GM23338 (cell line): Measurements from ENCODE around the gene GEMIN8. TPM values are rescaled to one million over a fixed set of nuclear protein-coding genes. Genes with fewer than 3 reads are reported as not detected.

Experiments used
- ATAC-seq: fragments of 200-7000 bp; cut with Tn5 transposase; 3 replicates; pipeline ENCODE4 v1.9.1; 2020
- DNase-seq: peaks from one replicate; pipeline ENCODE4 v3.0.0-alpha.2; 2015; ENCODE audit warnings: low spot score
- H2AFZ ChIP-seq: fragments of 200-600 bp; sonication (generic); 2 replicates; pipeline ENCODE4 v1.8.0; 2016; ENCODE audit warnings: antibody characterized with exemption, mild to moderate bottlenecking, moderate library complexity
- H3F3A ChIP-seq: fragments of 200-600 bp; sonication (generic); replicated peaks from 2 replicates; pipeline ENCODE4 v1.8.0; 2017; ENCODE audit warnings: antibody characterized with exemption, mixed run types, low read depth
- H3K27ac ChIP-seq: fragments of 200-600 bp; sonication (generic); 2 replicates; pipeline ENCODE4 v1.6.1; 2016; ENCODE audit warnings: low read depth
- H3K27me3 ChIP-seq: fragments of 200-600 bp; sonication (generic); 2 replicates; pipeline ENCODE4 v1.8.0; 2016; ENCODE audit warnings: mild to moderate bottlenecking, mixed run types, moderate library complexity; ENCODE audit not compliant: insufficient read depth
- H3K36me3 ChIP-seq: fragments of 200-600 bp; sonication (generic); 2 replicates; pipeline ENCODE4 v1.8.0; 2016; ENCODE audit warnings: mild to moderate bottlenecking; ENCODE audit not compliant: insufficient read depth
- H3K4me1 ChIP-seq: fragments of 200-600 bp; sonication (generic); 2 replicates; pipeline ENCODE4 v1.8.0; 2016; ENCODE audit warnings: mild to moderate bottlenecking, moderate library complexity; ENCODE audit not compliant: insufficient read depth
- H3K4me2 ChIP-seq: fragments of 200-600 bp; sonication (generic); 2 replicates; pipeline ENCODE4 v1.7.1; 2017; ENCODE audit warnings: mixed run types
- H3K4me3 ChIP-seq: fragments of 200-600 bp; sonication (generic); 2 replicates; pipeline ENCODE4 v1.6.1; 2016; ENCODE audit warnings: mixed run types
- H3K79me2 ChIP-seq: fragments of 200-600 bp; sonication (generic); replicated peaks from 2 replicates; pipeline ENCODE4 v1.8.0; 2017; ENCODE audit warnings: mild to moderate bottlenecking; ENCODE audit not compliant: insufficient read depth
- H3K9me2 ChIP-seq: fragments of 200-600 bp; sonication (generic); 2 replicates; pipeline ENCODE4 v1.8.0; 2017; ENCODE audit not compliant: insufficient read depth
- H4K20me1 ChIP-seq: fragments of 200-600 bp; sonication (generic); replicated peaks from 2 replicates; pipeline ENCODE4 v1.8.0; 2017; ENCODE audit warnings: mild to moderate bottlenecking; ENCODE audit not compliant: insufficient read depth
- H3K27ac Mint-ChIP-seq: 2 replicates; pipeline ENCODE4 v1.8.0; 2020; ENCODE audit warnings: inconsistent platforms, mild to moderate bottlenecking, moderate library complexity, mixed read lengths
- H3K27me3 Mint-ChIP-seq: 3 replicates; pipeline ENCODE4 v1.8.0; 2022; ENCODE audit warnings: low read depth, mild to moderate bottlenecking, moderate library complexity, mixed read lengths, inconsistent platforms; ENCODE audit not compliant: insufficient read depth, poor library complexity
- H3K36me3 Mint-ChIP-seq: 3 replicates; pipeline ENCODE4 v1.8.0; 2021; ENCODE audit warnings: low read depth, mild to moderate bottlenecking, inconsistent platforms, moderate library complexity, mixed read lengths
- H3K4me1 Mint-ChIP-seq: 3 replicates; pipeline ENCODE4 v1.8.0; 2020; ENCODE audit warnings: mild to moderate bottlenecking, inconsistent platforms, mixed read lengths
- H3K4me3 Mint-ChIP-seq: 3 replicates; pipeline ENCODE4 v1.8.0; 2021; ENCODE audit warnings: moderate library complexity, mild to moderate bottlenecking, inconsistent platforms, mixed read lengths
- H3K9me3 Mint-ChIP-seq: 3 replicates; pipeline ENCODE4 v1.8.0; 2020; ENCODE audit warnings: moderate library complexity, mild to moderate bottlenecking, inconsistent platforms, mixed read lengths
- EZH2phosphoT487 ChIP-seq: fragments of 200-600 bp; sonication (generic); IDR thresholded peaks from one replicate; pipeline ENCODE4 v1.8.1; 2018; ENCODE audit warnings: antibody characterized with exemption; ENCODE audit not compliant: unreplicated experiment
- REST ChIP-seq: IDR thresholded peaks from one replicate; pipeline ENCODE4 v1.6.1; 2018; ENCODE audit warnings: antibody characterized with exemption; ENCODE audit not compliant: unreplicated experiment
- ZNF114 ChIP-seq: fragments of 250-450 bp; sonication (Bioruptor Pico); IDR thresholded peaks from 2 replicates; pipeline ENCODE4 v1.5.0; 2020; ENCODE audit warnings: mild to moderate bottlenecking, moderate library complexity
- ZNF331 ChIP-seq: fragments of 250-450 bp; sonication (Bioruptor Pico); IDR thresholded peaks from 2 replicates; pipeline ENCODE4 v1.5.0; 2020; ENCODE audit warnings: low read depth, mild to moderate bottlenecking, moderate library complexity
- ZNF462 ChIP-seq: fragments of 250-450 bp; sonication (Bioruptor Pico); IDR thresholded peaks from 2 replicates; pipeline ENCODE4 v1.5.0; 2020; ENCODE audit warnings: mild to moderate bottlenecking, moderate library complexity
- polyA plus RNA-seq: library from polyadenylated mRNA; unstranded; fragments of >200 nt; fragmentation: Nextera tagmentation; extraction: Ambion mirVana; gene quantifications from 2 replicates; pipeline ENCODE4 v1.2.1, GENCODE V29; 2016
- total RNA-seq: library from RNA; depleted of rRNA; stranded (reverse); fragments of >200 nt; shearing (Covaris generic); gene quantifications from 2 replicates; pipeline ENCODE4 v1.2.3, GENCODE V29; 2014

Gene GEMIN8
- total and polyA plus RNA-seq, 2 experiments from 2014 or later = 16.5 to 19.9 TPM

GRCh38 chrX:14017399-14017798, 12.3 kb downstream of the GEMIN8 start (continued):
- no peak for TF ChIP-seq ZNF462 (CRISPR knock-in tag)

DNA sequence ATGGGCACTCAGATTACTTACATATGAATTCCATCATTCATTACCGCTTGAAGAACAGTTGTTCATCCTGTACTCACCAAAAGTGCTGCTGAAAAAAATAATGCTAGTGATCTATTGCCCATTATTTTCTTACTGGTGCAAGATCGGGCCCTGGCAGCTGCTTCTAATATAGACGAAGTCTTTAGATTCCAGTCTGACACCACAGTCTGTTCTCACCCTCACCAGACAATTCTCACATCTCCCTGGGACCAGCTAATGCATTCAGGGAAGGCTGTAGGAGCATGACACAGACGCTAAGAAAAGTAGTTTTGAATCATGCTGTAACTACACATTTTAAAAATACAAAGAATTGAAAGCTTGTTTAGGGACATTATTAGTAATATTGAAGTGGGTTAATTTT, 13.8 kb downstream of the GEMIN8 start:
- Histone ChIP-seq H3K27me3 (no peaks in the 10 kb centered on the region), H3K4me3 (no peak overlapping the region), H3K4me2 (no peak overlapping the region), H3K79me2 (no peaks in the 10 kb centered on the region), H3F3A (no peaks in the 10 kb centered on the region), H3K36me3 (no peaks in the 10 kb centered on the region; the same call in 1 of the 2 replicates), H4K20me1 (no peaks in the 10 kb centered on the region), H2AFZ (no peak overlapping the region), H3K4me1 (no peaks in the 10 kb centered on the region), H3K27ac (no peak overlapping the region), H3K9me2 (no peaks in the 10 kb centered on the region)
- DNase-seq (no peak), ATAC-seq (no peak)
- Mint-ChIP-seq H3K27ac (no peak overlapping the region), H3K4me1 (no peaks in the 10 kb centered on the region), H3K36me3 (peaks cover 9% of the 10 kb centered on the region), H3K27me3 (no peaks in the 10 kb centered on the region), H3K9me3 (no peaks in the 10 kb centered on the region), H3K4me3 (no peak overlapping the region)
- TF ChIP-seq ZNF331 (CRISPR knock-in tag) (no peak), EZH2phosphoT487 (no peak), ZNF462 (CRISPR knock-in tag) (no peak), REST (no peak), ZNF114 (CRISPR knock-in tag) (no peak)
